Measurements from ENCODE around the gene PLXND1.
A peak's percentile ranks its signal among the peaks of the same experiment; 100 is the strongest.
"Not testable (repeated sequence)": the region's sequence is repeated elsewhere in the genome, so short reads cannot be mapped to it uniquely, and the experiment has no call there.

Gene PLXND1

GRCh38 chr3:129650256-129650872 is 43.9 kb upstream of the PLXND1 start:
- H3K27ac ChIP-seq, result no peak overlapping the region
- TF ChIP-seq CTCF (IDR thresholded peaks at IDR 0.05), result peak; percentile 49
- no peak overlapping the region for H3K4me3 ChIP-seq
- peak; percentile 84 for DNase-seq (ENCODE audit: low spot score)

- DNase-seq (ENCODE audit: low spot score), result no peak
- Histone ChIP-seq H3K4me3 (no peak overlapping the region), H3K27ac (no peak overlapping the region)
- no peak for TF ChIP-seq CTCF (IDR thresholded peaks at IDR 0.05)
Measured at GRCh38 chr3:129648391-129648790, 41.9 kb upstream of the PLXND1 start.

GRCh38 chr3:129645286-129645685 is 38.8 kb upstream of the PLXND1 start:
- TF ChIP-seq CTCF (IDR thresholded peaks at IDR 0.05), result no peak

GRCh38 chr3:129644836-129645235 is 38.4 kb upstream of the PLXND1 start:
- Histone ChIP-seq H3K4me3 (no peak overlapping the region), H3K27ac (no peak overlapping the region)
- DNase-seq (ENCODE audit: low spot score), result no peak
- TF ChIP-seq CTCF (IDR thresholded peaks at IDR 0.05), result no peak

More at GRCh38 chr3:129645286-129645685, 38.8 kb upstream of the PLXND1 start:
- H3K4me3 ChIP-seq, result no peak overlapping the region
- DNase-seq (ENCODE audit: low spot score), result no peak
- no peak overlapping the region for H3K27ac ChIP-seq

- H3K27ac ChIP-seq; H3K4me3 ChIP-seq; DNase-seq (ENCODE audit: low spot score): not testable (repeated sequence)
Measured at GRCh38 chr3:129641567-129642260, 35.2 kb upstream of the PLXND1 start.

GRCh38 chr3:129640985-129641384 is 34.5 kb upstream of the PLXND1 start:
- not testable (repeated sequence) for DNase-seq (ENCODE audit: low spot score); H3K4me3 ChIP-seq; H3K27ac ChIP-seq

- no peak for DNase-seq (ENCODE audit: low spot score)
- no peak for TF ChIP-seq CTCF (IDR thresholded peaks at IDR 0.05)
- Histone ChIP-seq H3K4me3 (no peak overlapping the region), H3K27ac (no peak overlapping the region)
Measured at GRCh38 chr3:129638481-129638880, 32.0 kb upstream of the PLXND1 start.

- TF ChIP-seq CTCF (IDR thresholded peaks at IDR 0.05), result no peak
- DNase-seq (ENCODE audit: low spot score), result no peak
- Histone ChIP-seq H3K4me3 (no peak overlapping the region), H3K27ac (no peak overlapping the region)
Measured at GRCh38 chr3:129636082-129636481, 29.6 kb upstream of the PLXND1 start.
